ENCODE results near the gene TMC2. TPM values are rescaled to one million over a fixed set of nuclear protein-coding genes. Genes with fewer than 3 reads are reported as not detected.

The TMC2 gene
- total and polyA plus RNA-seq, 8 donors, result 0.02 to 0.19 (median 0.09) TPM; not detected in 3

GRCh38 chr20:2616634-2617033 lies 80.3 kb downstream of the TMC2 start:
- intact Hi-C loops (cut with DNase I), result no loop called here
- Histone ChIP-seq H3K9me3 (no peaks in the 10 kb centered on the region), H3K4me3 (no peak overlapping the region), H3K27ac (no peak overlapping the region), H3K36me3 (no peaks in the 10 kb centered on the region), H3K27me3 (no peaks in the 10 kb centered on the region), H3K4me1 (no peaks in the 10 kb centered on the region)
- TF ChIP-seq CTCF (IDR thresholded peaks at IDR 0.05), result no peak
- FAIRE-seq, result no peak
- DNase-seq, result no peak
- ATAC-seq, result no peak
- WGBS, 2 donors, result 64% methylated on average over 9 of the region's 9 CpGs

- TF ChIP-seq CTCF (IDR thresholded peaks at IDR 0.05), result no peak
- intact Hi-C loops (cut with DNase I), result no loop called here
- no peak overlapping the region for H3K27ac ChIP-seq
- no peak overlapping the region for H3K4me3 ChIP-seq
- H3K27me3 ChIP-seq, result no peaks in the 10 kb centered on the region
- no peaks in the 10 kb centered on the region for H3K9me3 ChIP-seq
- DNase-seq, result no peak
- H3K36me3 ChIP-seq, result no peaks in the 10 kb centered on the region
- ATAC-seq, result no peak
- H3K4me1 ChIP-seq, result no peaks in the 10 kb centered on the region
- no peak for FAIRE-seq
- 77 to 79% methylated on average over 16 of the region's 16 CpGs for WGBS, 2 donors
These were observed 80.8 kb downstream of the TMC2 start for GRCh38 chr20:2617099-2617714.

- intact Hi-C loops (cut with DNase I), result no loop called here
- no peaks in the 10 kb centered on the region for H3K4me1 ChIP-seq
- H3K9me3 ChIP-seq, result no peaks in the 10 kb centered on the region
- H3K36me3 ChIP-seq, result no peaks in the 10 kb centered on the region
- FAIRE-seq, result no peak
- WGBS, 2 donors, result 69 to 78% methylated on average over 6 of the region's 6 CpGs
- H3K4me3 ChIP-seq, result no peak overlapping the region
- TF ChIP-seq CTCF (IDR thresholded peaks at IDR 0.05), result no peak
- H3K27me3 ChIP-seq, result no peaks in the 10 kb centered on the region
- no peak for DNase-seq
- ATAC-seq, result no peak
- no peak overlapping the region for H3K27ac ChIP-seq
These were observed 82.4 kb downstream of the TMC2 start for GRCh38 chr20:2618815-2619214.

GRCh38 chr20:2619337-2619736 lies 83.0 kb downstream of the TMC2 start:
- TF ChIP-seq CTCF (IDR thresholded peaks at IDR 0.05), result no peak
- ATAC-seq (no peak), FAIRE-seq (no peak), DNase-seq (no peak)
- Histone ChIP-seq H3K9me3 (no peaks in the 10 kb centered on the region), H3K4me3 (no peak overlapping the region), H3K36me3 (no peaks in the 10 kb centered on the region), H3K27me3 (no peaks in the 10 kb centered on the region), H3K27ac (no peak overlapping the region), H3K4me1 (no peaks in the 10 kb centered on the region)
- intact Hi-C loops (cut with DNase I), result no loop called here
- WGBS, 2 donors, result 64 to 75% methylated on average over 2 of the region's 2 CpGs

- Histone ChIP-seq H3K9me3 (no peaks in the 10 kb centered on the region), H3K36me3 (no peaks in the 10 kb centered on the region), H3K27me3 (no peaks in the 10 kb centered on the region), H3K4me1 (no peaks in the 10 kb centered on the region), H3K27ac (no peak overlapping the region), H3K4me3 (no peak overlapping the region)
- WGBS, 2 donors, result 72 to 87% methylated on average over 3 of the region's 3 CpGs
- FAIRE-seq, result no peak
- intact Hi-C loops (cut with DNase I), result no loop called here
- TF ChIP-seq CTCF (IDR thresholded peaks at IDR 0.05), result no peak
- no peak for ATAC-seq
- no peak for DNase-seq
These were observed 83.7 kb downstream of the TMC2 start for GRCh38 chr20:2619961-2620595.

All from pancreas (tissue), 10 donors.